GM21737 (cell line): ENCODE data around the gene ATAD3C.
"Not testable (repeated sequence)": the region's sequence is repeated elsewhere in the genome, so short reads cannot be mapped to it uniquely, and the experiment has no call there.

Experiments
- ATAC-seq: cut with Tn5 transposase; IDR thresholded peaks from one replicate; pipeline ENCODE4 v1.9.1; 2021; ENCODE audit warnings: mild to moderate bottlenecking, moderate library complexity; ENCODE audit not compliant: unreplicated experiment

The ATAD3C gene

DNA sequence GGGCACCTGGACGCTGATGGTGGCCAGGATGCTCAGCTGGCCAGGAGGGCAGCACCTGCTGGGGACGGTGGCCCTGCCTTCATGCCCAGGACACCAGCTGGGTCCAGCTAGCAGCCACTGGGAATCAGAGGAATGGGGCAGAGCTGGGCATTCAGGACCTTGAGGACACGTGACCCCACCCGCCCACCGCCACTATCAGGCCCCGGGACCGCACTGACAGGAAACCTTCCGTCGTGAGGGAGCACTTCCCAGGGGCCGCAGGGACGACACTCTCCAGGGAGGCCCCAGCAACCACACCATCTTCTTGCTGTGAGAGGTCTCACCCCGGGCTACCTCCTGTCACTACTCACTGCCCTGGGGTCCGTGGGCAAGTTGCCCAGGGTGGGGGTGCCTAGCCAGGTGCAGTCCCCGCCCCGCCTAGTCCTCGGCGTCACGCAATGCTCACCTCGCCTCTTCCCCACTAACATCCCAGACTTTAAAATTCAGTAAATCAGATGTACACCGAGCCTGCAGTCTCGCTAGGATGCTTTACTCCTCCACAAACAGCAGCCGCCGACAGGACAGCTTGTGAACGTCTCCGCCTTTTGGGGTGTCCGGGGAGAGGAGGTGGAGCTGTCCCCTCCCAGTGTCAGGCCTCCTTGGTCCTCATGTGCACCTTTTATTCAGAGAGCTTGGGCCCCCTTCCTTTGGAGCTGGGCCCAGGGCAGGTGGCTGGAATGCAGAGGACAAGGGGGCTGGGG is 9.1 kb upstream of the ATAD3C start:
- no peak for ATAC-seq

DNA sequence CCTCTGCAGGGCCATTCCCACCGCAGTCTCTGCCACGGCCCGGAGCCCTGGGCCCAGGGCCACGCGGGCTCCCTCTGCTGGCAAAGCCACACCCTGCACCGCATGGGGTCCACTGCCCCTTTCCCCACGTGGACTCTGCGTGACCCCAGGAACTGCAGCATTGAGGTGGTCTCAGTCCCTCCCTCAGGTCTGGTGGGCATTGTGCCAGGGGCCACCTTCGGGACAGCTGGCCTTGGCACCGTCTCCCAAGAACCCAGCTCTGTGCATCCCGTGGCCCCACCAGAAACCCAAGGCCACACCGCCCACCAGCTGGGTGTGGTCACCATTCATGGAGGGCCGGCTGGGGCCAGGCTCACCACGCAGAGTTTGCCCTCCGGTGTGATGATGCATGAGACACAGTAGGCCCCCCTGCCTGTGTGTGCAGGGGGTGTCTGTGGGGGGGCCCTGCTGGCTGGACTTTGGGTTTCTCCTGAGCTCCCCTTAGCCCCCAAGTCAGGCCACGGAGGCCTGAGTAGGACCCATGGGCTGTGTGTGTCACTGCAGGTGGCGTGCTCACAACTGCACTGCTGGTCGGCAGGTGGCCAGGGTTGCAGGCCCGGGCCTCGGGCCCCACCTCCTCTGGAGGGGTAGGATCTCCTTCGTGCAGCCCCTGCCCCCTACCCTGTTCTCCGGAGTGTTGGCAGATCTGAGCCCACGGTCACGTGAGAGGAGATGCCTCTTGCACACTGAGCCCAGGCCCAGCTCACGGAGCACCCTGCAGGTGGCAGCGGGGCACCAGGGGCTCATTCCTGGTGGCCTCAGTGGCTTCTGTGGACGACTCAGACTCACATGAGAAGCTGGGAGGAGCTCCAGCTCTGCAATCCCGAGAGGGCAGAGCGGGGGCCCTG is 8.2 kb upstream of the ATAD3C start:
- ATAC-seq, result no peak

- ATAC-seq, result no peak
Measured at GRCh38 chr1:1442069-1442770, 7.3 kb upstream of the ATAD3C start.

DNA sequence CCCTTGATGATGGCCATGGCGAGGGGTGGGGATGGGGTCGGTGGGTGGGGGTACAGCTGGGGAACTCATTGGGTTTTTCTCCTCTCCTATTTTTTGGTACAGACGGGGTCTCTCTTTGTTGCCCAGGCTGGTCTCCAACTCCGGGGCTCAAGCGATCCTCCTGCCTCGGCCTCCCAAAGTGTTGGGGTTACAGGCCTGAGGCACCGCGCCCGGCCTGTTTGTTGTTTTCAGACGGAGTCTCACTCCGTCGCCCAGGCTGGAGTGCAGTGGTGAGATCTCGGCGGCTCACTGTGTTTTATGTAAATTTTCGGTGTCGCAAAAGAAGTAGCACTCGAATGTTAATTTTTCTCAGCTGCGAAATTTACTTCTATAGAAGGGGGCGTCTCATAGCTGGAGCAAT is 2.9 kb upstream of the ATAD3C start:
- not testable (repeated sequence) for ATAC-seq

GRCh38 chr1:1450616-1451015 is 1.1 kb downstream of the ATAD3C start:
- not testable (repeated sequence) for ATAC-seq

DNA sequence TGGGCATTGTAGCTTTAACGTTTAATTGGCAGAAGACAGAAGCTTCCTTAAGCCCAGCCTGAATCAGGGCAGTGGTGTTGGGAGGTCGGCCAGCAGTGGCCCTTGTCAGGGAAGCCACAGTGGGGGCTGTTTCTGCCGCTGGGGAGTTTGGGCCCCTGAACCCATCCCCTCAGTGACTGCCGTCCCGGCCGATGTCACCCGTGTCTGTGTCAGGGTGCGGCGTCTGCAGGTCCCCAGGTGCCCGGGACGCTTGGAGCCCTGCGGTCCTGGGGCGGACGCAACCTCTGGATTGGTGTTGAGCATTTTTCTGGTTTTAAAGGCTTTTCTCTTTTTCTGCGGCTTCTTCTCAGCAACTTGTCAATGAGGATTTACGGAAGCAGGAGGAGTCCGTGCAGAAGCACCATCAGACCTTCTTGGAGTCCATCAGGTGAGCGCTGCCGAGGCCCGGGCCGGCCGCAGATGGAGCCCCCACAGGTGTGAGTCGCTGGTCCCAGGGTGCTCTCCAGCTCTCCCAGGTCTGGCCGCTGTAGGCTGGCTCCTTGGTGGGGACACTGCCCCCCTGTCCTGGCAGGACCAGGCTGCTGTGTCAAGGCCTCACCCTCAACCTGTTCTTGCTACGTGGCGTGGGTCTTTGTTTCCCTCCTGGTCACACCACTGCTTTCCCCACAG is 2.3 kb downstream of the ATAD3C start:
- ATAC-seq, result no peak

- not testable (repeated sequence) for ATAC-seq
Measured at GRCh38 chr1:1452365-1452739, 2.9 kb downstream of the ATAD3C start.

DNA sequence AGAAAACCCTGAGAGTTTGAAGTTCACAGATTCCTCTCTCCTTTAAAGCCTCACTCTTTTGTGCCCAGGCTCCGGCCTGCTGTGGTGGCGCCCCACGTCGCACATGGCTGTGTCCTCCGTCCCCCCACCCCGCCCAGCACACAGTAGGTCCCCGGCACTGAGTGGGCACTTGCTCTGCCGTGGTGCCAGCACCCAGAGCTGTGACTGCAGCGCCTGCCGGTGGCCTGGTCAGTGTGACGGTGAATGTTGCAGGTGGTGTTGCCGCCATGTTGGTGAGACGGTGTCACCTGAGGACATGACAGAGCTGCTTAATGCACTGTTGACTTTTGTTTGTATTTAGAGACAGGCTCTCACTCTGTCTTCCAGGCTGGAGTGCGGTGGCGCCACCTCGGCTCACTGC is 3.4 kb downstream of the ATAD3C start:
- no peak for ATAC-seq

GRCh38 chr1:1454286-1455056 is 5.0 kb downstream of the ATAD3C start:
- ATAC-seq, result not testable (repeated sequence)

DNA sequence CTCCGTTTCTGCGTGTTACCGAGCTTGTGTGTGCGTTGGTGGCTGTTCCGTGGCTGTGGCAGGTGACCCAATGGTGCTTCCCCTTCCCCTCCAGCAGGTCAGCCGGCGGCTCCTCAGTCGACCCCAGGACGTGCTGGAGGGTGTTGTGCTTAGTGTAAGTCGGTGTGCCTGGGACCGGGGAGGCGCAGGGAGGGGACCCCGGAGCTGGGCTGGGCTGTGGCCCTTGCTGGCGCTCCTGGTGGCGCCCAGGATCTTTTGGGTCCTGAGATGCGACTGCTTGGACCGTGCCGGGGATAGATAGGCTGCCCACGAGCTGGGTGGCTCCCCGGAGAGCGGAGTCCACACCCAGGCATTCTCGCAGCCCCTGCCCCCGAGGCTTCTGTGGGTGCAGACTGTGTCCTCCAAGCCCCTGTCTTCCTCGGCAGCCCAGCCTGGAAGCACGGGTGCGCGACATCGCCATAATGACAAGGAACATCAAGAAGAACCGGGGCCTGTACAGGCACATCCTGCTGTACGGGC is 5.9 kb downstream of the ATAD3C start:
- ATAC-seq, result no peak

GRCh38 chr1:1455934-1456333 is 6.4 kb downstream of the ATAD3C start:
- not testable (repeated sequence) for ATAC-seq

DNA sequence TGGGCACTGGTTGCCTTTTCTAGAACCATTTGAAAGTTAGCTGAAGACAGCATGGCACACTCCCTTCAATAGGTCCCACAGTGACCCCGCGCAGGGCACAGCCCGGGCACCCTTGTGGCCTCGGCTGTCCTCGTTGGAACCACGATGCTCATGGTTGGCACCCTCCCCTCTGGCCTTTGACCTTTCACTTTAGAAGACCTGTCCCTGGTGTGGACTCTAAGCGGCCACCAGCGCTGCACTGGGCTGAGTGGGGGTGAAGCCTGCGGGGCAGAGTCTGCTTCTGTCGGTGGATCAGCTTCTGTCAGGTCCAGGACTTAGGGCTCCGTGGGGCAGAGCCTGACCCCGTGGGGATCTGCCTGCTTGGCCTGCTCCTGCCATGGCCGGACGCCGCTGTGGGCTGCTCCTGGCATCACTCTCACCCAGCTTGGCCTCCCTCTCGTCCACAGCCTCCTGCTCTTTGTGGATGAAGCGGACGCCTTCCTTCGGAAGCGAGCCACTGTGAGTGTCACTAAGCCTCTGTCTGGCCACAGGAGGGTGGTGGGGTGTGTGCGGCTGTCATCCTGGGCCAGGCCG is 7.3 kb downstream of the ATAD3C start:
- not testable (repeated sequence) for ATAC-seq

- not testable (repeated sequence) for ATAC-seq
Measured at GRCh38 chr1:1459156-1459555, 9.7 kb downstream of the ATAD3C start.

- ATAC-seq, result not testable (repeated sequence)
Measured at GRCh38 chr1:1459711-1460110, 10.2 kb downstream of the ATAD3C start.

DNA sequence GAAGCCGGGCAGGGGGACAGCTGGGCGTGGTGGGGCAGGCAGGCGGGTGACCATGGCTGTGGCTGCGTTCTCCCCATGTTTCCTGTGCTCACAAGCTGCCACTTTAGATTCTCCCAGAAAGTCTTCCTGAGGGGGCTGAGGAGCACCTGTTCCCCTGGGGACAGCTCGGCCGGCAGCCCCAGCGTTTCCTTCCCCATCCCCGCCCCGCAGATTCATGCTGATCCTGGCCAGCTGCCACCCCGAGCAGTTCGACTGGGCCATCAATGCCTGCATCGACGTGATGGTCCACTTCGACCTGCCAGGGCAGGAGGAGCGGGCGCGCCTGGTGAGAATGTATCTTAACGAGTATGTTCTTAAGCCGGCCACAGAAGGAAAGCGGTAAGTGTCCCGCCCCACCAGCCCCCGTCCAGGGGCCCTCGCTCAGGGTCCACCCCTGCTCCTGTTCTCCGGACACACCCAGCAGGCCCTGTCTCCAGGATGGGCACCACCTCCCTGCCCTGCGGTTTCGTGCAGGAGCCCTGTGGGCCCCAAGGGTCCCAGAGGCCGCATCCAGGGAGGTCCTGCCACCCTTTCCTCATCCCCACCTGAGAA is 11.1 kb downstream of the ATAD3C start:
- no peak for ATAC-seq

DNA sequence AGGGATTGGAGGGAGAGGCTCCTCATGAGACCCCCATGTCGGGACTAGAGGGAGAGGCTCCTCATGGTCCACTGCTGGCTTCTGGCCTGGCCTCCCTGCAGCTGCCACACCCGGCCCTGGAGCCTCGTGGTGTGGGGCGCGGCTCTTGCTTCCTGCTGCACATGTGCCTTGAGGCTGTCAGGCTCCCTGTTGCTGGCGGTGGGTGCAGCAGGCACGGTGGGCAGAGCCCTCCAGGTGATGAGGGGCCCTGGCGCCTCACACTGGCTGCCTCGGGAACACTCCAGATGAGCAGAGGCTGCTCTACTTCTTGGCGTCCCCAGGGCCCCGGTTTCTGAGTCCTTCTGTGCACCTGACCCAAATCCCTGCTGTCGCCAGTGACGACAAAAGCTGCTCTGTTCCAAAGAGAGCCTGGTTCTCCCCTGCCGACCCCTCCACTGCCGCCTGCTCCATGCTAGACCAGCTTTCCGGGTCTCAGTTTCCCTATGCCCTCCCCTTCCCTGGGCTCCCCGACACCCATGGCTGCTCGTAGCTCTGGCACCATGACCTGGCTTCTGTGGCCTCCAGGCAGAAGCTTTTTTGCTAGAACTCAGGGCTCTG is 12.3 kb downstream of the ATAD3C start:
- no peak for ATAC-seq

- ATAC-seq, result no peak
Measured at GRCh38 chr1:1462318-1462966, 13.0 kb downstream of the ATAD3C start.

DNA sequence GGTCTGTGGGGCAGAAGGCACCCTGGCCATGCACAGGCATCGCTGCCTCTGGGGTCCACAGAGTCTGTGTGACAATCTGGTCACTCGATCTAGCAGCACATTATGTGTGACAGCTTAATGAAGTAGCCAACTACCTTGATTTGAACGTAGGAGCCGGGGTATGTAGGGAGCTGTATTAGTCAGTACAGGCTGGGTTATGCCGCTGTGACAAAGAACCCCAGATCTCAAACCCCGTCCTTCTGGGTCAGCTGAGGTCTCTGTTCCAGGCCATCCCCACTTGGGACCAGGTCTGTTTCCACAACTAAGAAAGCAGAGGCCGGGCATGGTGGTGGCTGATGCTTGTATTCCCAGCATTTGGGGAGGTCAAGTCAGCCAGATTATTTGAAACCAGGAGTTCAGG is 13.8 kb downstream of the ATAD3C start:
- no peak for ATAC-seq
